CD4-positive, alpha-beta T cell treated with Interleukin-15 for 4 hours (primary cell): ENCODE data around the gene VDAC1.
"Not testable (repeated sequence)": the region's sequence is repeated elsewhere in the genome, so short reads cannot be mapped to it uniquely, and the experiment has no call there.

Experiments used
- DNase-seq: peaks from one replicate; pipeline ENCODE4 v3.0.0-alpha.2; 2020; ENCODE audit warnings: low spot score

Gene VDAC1

DNA sequence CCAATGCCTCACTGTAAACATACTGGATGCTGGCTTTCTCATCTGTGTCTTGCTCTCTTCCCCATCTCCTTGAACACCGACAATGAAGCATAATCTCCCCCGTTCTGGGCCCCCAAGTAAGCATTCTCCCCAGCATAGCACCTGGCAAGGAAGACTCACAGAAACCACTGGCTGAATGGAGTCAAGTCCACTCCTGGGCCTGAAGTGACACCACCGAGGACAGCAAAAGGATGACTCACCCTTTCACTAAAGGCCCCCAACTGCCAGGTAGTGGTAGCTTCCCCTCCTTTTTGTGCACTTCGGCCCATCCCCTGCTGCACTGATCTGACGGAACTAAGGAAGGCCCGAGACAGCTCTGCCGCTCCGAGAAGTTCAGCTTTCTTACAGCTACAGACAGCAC is 9.4 kb downstream of the VDAC1 start:
- DNase-seq, result no peak

DNA sequence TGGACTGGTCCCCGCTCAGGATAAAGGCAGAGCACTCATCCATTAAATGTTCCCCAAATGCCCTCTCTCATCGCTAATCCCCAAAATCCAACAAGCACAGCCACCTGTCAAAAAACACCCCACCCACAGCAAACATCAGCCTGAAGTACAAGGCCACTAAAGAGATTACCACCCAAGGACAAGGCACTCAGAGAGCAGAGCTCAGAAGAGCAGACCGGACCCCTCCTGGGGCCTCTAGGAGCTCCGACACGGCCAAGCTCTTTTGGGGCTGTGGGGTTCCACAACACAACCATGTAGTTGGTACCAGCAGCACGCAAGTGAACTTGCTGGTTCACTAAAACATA is 9.8 kb downstream of the VDAC1 start:
- no peak for DNase-seq

- no peak for DNase-seq
Measured at GRCh38 chr5:133994297-133994989, 10.3 kb downstream of the VDAC1 start.

GRCh38 chr5:133993185-133993936 is 11.4 kb downstream of the VDAC1 start:
- DNase-seq, result no peak

DNA sequence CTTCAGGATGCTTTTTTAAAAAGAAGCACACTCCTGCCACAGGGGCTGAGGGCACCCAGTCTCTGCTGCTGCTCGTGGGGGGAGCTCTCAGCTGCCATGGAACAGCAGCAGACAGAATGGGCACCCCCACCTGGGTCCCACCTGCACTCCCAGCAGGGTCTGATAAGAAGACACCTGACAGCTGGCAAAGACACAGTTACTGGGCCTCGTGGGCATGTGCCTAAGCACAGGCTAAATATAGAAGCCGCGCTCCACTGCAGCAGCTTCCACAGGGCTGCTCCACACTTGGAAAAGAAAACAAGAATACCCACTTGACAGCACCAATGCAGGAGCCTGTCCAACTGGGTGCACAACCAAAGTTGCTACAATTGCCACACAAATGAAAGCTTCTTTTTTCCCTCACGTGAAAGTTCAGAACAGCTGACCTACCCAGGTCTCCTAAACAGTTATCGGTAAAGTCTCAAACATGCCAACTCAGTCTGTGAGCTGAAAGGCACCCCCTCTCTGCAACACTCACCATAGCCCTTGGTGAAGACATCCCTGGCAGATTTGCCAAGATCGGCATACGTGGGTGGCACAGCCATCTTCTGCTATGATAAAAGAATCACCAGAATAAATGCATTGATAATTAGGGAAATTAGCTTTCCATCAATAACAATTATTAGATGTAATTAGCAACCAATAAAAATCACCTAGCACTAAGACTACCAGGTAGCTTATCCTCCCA is 12.2 kb downstream of the VDAC1 start:
- DNase-seq, result no peak

DNA sequence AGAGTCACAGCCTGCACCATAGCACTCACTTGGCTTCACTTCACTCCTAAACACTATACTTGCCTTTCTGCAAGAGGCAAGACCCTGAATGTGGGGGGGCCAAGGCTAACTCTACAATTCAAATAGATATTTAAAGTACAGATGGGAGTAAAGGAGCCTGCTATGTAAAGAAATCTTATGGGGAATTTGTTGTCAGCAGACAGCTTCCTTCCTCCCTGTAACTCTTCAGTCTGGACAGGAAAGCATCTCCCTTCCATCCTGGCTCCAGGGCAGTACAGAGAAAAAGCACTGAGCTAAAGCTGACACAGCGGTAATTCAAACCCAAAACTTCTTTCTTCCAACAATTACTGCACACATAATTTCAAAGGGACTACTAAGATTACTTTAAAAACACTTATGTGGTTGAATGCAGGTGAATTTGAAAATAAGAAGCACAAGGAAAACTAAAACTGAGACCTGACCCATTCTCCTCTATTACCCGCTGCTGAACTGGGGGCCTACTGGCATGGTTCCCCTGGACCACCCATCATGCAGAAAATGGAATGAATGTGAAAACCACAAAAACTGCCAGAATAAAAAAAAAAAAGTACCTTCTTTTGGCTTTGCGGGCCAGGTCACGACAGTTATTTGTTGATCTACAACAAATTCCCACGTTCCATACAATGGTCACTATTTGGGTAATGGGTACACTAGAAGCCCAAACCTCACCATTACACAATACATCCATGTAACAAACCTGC is 13.4 kb downstream of the VDAC1 start:
- DNase-seq, result no peak

DNA sequence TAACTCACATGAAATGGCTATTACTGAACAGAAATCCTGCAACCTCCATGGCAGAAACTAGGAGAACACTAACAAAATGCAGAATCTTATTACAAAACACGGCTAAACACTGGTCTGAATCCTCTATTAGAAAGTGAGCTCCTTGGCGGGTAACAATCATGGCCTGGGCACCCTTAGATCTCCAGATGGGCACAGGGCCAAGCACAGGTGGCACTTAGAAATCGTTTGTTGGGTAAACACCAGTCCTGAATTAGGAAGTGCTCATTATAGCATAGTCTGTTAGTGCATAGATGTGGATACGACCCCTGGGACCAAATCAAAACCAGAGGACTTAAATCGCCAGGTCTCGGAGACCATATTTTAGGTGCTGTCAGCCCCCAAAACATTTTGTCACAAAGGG is 14.4 kb downstream of the VDAC1 start:
- no peak for DNase-seq

GRCh38 chr5:133985540-133986180 is 19.1 kb downstream of the VDAC1 start:
- DNase-seq, result no peak

DNA sequence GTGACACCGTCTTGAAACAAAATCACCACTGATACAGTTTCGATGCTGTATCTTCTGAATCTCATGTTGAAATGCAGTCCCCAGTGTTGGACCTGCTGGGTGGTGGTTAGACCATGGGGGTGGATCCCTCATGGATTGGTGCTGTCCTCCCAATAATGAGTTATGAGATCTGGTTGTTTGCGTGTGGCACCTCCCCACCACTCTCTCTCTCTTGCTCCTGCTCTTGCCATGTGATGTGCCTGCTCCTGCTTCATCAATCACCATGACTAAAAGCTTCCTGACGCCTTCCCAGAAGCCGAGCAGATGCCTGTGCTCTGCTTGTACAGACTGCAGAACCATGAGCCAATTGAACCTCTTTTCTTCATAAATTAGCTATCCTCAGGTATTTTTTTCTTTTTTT is 21.1 kb downstream of the VDAC1 start:
- no peak for DNase-seq

GRCh38 chr5:133981714-133982113 is 23.1 kb downstream of the VDAC1 start:
- DNase-seq, result no peak

GRCh38 chr5:133980652-133981051 is 24.1 kb downstream of the VDAC1 start:
- no peak for DNase-seq

- DNase-seq, result no peak
Measured at GRCh38 chr5:133978943-133979342, 25.8 kb downstream of the VDAC1 start.

DNA sequence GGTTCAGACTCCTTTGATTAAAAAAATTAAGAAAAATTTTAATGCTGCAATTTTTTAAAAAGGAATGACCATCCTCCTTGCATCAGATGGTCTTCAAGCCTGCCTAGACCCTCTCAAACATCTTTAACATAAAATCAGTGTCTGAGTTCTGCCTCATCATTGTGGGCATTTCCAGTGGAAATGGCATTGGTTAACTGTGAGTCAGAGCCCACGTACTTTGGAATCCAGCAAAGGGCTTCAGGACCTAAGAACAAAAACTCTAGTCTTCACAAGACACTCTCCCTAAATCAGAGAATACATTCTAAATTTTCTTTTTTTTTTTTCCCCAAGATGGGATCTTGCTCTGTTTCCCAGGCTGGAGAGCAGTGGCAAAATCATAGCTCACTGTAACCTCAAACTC is 26.9 kb downstream of the VDAC1 start:
- no peak for DNase-seq

GRCh38 chr5:133977161-133977787 is 27.5 kb downstream of the VDAC1 start:
- no peak for DNase-seq

GRCh38 chr5:133975546-133975945 is 29.2 kb downstream of the VDAC1 start:
- DNase-seq, result not testable (repeated sequence)

DNA sequence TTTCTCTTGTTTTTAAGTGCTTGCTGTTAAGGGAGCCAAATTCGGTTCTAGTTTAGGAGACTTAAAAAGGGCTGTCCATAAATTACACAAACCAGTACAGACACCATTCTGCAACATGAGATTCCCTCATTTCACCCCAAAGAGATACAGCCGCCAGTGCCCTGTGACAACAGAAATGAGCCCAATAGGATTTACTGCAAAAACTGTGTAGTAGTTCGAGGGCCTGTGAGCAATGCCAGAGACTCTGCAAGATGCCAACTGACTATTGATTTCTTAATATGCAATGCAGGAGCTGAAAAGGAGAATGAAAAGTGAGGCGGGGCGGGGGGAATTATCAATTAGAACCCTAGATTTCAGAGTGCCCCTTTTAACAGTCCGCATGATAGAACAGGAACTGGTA is 30.6 kb downstream of the VDAC1 start:
- DNase-seq, result no peak

- no peak for DNase-seq
Measured at GRCh38 chr5:133970325-133970909, 34.4 kb downstream of the VDAC1 start.

DNA sequence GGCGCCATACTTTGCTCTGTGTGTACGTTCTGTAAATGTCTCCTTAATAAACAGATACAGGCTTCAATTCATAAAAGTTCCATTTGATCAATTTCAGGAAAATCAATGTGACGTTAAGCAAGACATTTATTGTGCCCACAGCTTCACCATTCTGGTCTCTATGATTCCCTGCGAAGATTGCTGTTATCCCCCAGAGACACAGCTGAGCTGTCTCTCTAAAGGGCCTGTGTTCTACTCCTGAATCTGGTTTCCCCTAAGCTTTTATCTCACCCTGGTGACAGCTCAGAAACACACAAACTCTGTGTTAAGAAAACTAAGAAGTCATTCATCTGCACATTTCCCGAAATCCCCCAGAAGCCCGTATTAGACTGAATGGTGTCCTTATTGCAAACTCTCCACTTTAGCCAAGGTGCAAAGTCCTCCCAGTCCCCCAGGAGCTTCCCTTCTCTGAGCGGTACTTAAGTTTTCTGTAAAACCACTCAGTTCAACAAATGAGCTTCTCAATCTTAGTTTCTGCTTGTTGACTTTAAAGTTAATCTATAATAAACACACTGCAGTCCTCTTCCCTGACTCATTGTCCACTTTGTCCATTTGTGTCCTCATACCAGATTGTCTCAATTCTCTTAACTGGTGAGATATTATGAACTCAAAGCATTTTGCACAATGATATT is 35.0 kb downstream of the VDAC1 start:
- DNase-seq, result no peak

DNA sequence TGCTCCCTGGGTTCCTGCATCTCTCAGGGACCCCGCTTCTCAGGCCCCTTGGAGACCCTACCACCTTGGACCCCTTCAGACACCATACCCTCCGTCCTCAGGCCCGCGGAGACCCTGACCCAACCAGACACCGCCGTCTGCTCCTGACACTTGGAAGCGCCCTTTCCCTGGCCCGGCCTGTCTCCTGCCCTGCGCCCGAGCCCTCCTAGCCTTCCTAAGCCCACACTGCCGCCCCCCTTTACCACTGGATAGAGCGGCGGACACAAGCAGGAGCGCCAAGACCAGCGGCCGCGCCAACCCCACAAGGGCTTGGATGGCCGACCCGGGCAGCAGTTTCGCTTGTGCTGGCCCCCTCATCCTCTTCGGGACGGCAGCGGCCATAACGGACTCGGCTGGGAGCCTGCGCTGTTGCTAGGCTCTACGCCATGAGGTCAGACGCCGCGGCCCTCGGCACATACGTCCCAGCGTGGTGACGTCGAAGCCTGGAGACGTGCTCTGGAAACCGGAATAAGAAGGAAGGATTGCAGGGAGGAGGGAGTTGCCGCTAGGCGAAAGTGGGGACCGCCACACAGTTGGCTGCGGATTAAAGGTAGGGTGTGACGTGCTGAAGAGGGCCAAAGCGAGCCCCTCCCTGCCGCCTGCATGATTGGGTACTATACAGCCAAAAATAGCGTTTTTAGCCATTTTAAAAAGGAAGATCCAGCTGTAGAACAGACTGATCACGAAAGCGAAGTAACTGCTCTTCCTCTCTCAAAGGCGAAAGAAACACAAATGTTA is 36.4 kb downstream of the VDAC1 start, which contains the start of gene C5orf15:
TSS of gene C5orf15 (minus strand) at position 422 of the 777 bp plus-strand sequence. CDS start at position 381, 41 bp downstream.
- peak; percentile 89 for DNase-seq
